Neutrophil (primary cell): ENCODE results near the gene SEMA7A.

Experiments
- H3K27ac ChIP-seq: fragments of 200-600 bp; sonication (generic); 2 replicates; pipeline ENCODE4 v1.5.1; 2016; ENCODE audit warnings: mild to moderate bottlenecking, moderate library complexity
- H3K27me3 ChIP-seq: fragments of 200-600 bp; sonication (generic); 2 replicates; pipeline ENCODE4 v1.6.0; 2016; ENCODE audit warnings: mild to moderate bottlenecking
- H3K36me3 ChIP-seq: fragments of 200-600 bp; sonication (generic); 2 replicates; pipeline ENCODE4 v1.5.1; 2017
- H3K4me1 ChIP-seq, 2 experiments: fragments of 200-600 bp in 1 of 2; sonication (generic) in 1 of 2; 1 replicate in 1 of 2; 2 replicates in 1 of 2; pipeline versions ENCODE4 v1.5.1 to v1.6.1; 2013 to 2016; ENCODE audit warnings: low read depth in 1 of 2, low read length in 1 of 2, mild to moderate bottlenecking in 1 of 2, moderate library complexity in 1 of 2; ENCODE audit not compliant: control insufficient read depth in 1 of 2, insufficient read depth in 1 of 2
- H3K4me3 ChIP-seq, 2 experiments: fragments of 200-600 bp in 1 of 2; sonication (generic) in 1 of 2; 1 replicate in 1 of 2; 2 replicates in 1 of 2; pipeline ENCODE4 v1.5.1; 2013 to 2016; ENCODE audit warnings: low read depth in 1 of 2, low read length in 1 of 2, mild to moderate bottlenecking in 1 of 2, moderate library complexity in 1 of 2
- H3K9me3 ChIP-seq: fragments of 200-600 bp; sonication (generic); 2 replicates; pipeline ENCODE4 v1.5.1; 2016
- CTCF ChIP-seq: fragments of 200-600 bp; sonication (generic); IDR thresholded peaks from 2 replicates; pipeline ENCODE4 v1.5.1; 2016; ENCODE audit warnings: antibody characterized with exemption

The SEMA7A gene

GRCh38 chr15:74412159-74412558, 21.6 kb downstream of the SEMA7A start:
- TF ChIP-seq CTCF, result no peak
- H3K9me3 ChIP-seq, result no peaks in the 10 kb centered on the region
- H3K27ac ChIP-seq, result no peak overlapping the region
- no peaks in the 10 kb centered on the region for H3K27me3 ChIP-seq
- H3K36me3 ChIP-seq, result no peaks in the 10 kb centered on the region
- H3K4me3 ChIP-seq, result no peak overlapping the region
- H3K4me1 ChIP-seq, result peaks cover 24 to 25% of the 10 kb centered on the region in 2 experiments

DNA sequence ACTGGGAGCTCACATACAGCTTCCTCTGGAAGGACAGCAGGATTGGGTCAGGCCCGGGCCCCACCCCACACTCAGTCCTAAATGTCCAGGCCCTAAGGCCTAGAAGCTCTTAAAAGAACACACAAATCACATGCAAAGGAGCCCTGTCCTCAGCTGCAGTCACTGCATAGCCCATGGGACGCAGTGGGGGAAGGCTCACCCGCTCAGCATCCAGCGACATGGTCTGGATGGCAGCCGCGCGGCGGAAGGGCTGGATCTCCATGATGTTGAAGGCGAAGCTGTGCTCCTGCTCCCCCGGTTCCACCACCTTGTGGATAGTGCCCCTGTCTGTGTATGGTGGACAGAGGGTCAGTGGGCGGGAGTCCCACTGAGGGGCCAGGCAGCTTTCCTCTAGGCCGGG, 22.1 kb downstream of the SEMA7A start:
- H3K36me3 ChIP-seq, result no peaks in the 10 kb centered on the region
- TF ChIP-seq CTCF, result no peak
- no peaks in the 10 kb centered on the region for H3K9me3 ChIP-seq
- no peaks in the 10 kb centered on the region for H3K27me3 ChIP-seq
- H3K27ac ChIP-seq, result no peak overlapping the region
- peaks cover 24 to 25% of the 10 kb centered on the region in 2 experiments for H3K4me1 ChIP-seq
- H3K4me3 ChIP-seq, result no peak overlapping the region

- no peak overlapping the region for H3K27ac ChIP-seq
- no peak for TF ChIP-seq CTCF
- H3K4me1 ChIP-seq, result peaks cover 14 to 16% of the 10 kb centered on the region in 2 experiments
- no peak overlapping the region for H3K4me3 ChIP-seq
- H3K36me3 ChIP-seq, result no peaks in the 10 kb centered on the region
- no peaks in the 10 kb centered on the region for H3K9me3 ChIP-seq
- peaks cover 3% of the 10 kb centered on the region for H3K27me3 ChIP-seq
Observed at GRCh38 chr15:74410502-74410901, 23.3 kb downstream of the SEMA7A start.

- Histone ChIP-seq H3K27me3 (peaks cover 3% of the 10 kb centered on the region), H3K9me3 (no peaks in the 10 kb centered on the region), H3K27ac (no peak overlapping the region), H3K4me1 (peaks cover 6% of the 10 kb centered on the region in 2 experiments), H3K36me3 (no peaks in the 10 kb centered on the region), H3K4me3 (no peak overlapping the region)
- no peak for TF ChIP-seq CTCF
Observed at GRCh38 chr15:74409225-74409624, 24.5 kb downstream of the SEMA7A start.

- H3K4me1 ChIP-seq, result peaks cover 7 to 9% of the 10 kb centered on the region in 2 experiments
- H3K4me3 ChIP-seq, result no peak overlapping the region
Observed at GRCh38 chr15:74408815-74409214, 24.9 kb downstream of the SEMA7A start.

More at GRCh38 chr15:74408815-74409214, 24.9 kb downstream of the SEMA7A start:
- H3K9me3 ChIP-seq, result no peaks in the 10 kb centered on the region
- H3K27me3 ChIP-seq, result peaks cover 4% of the 10 kb centered on the region
- H3K27ac ChIP-seq, result no peak overlapping the region
- H3K36me3 ChIP-seq, result no peaks in the 10 kb centered on the region
- TF ChIP-seq CTCF, result no peak
